A673 (cell line): ENCODE measurements around the gene UCKL1.

Source experiments
- EZH2 ChIP-seq: fragments of 200-600 bp; sonication (generic); IDR thresholded peaks from 2 replicates; pipeline ENCODE4 v1.6.1; 2017; ENCODE audit warnings: borderline replicate concordance, low read depth, mild to moderate bottlenecking, mixed read lengths, antibody characterized with exemption, low read length; ENCODE audit not compliant: poor library complexity, severe bottlenecking
- TF ChIP-seq, protein P1 (sequence below): fragments of 300-800, 200-600 bp; sonication (generic); conservative IDR thresholded peaks from 2 replicates; pipeline ENCODE4 v1.5.1; 2017; ENCODE audit warnings: low read depth, mild to moderate bottlenecking, antibody characterized with exemption, low read length, moderate library complexity, mixed read lengths

DNA sequence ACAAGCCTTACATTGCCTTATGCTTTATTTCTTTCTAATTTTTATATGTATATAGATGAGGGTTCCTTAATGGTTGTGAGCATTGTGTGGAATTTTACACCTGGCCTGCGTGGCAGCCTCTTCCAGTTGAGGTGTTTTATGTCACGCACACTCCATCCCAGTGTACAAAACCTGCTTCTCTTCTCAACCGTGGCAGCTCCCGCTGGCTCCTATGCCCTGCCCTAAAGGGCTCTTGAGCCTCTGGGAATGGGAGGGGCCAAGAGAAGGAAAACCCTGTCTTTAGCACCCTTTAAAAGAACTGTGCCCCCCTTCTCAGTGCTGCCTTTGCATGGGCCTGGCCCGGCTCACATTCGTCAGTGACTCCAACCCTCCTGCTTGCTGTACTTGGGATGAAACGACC lies 65.6 kb downstream of the UCKL1 start:
- TF ChIP-seq, protein P1, sequence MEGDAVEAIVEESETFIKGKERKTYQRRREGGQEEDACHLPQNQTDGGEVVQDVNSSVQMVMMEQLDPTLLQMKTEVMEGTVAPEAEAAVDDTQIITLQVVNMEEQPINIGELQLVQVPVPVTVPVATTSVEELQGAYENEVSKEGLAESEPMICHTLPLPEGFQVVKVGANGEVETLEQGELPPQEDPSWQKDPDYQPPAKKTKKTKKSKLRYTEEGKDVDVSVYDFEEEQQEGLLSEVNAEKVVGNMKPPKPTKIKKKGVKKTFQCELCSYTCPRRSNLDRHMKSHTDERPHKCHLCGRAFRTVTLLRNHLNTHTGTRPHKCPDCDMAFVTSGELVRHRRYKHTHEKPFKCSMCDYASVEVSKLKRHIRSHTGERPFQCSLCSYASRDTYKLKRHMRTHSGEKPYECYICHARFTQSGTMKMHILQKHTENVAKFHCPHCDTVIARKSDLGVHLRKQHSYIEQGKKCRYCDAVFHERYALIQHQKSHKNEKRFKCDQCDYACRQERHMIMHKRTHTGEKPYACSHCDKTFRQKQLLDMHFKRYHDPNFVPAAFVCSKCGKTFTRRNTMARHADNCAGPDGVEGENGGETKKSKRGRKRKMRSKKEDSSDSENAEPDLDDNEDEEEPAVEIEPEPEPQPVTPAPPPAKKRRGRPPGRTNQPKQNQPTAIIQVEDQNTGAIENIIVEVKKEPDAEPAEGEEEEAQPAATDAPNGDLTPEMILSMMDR = no peak
- TF ChIP-seq EZH2 = no peak
